ENCODE measurements around the gene IFITM5. TPM values are rescaled to one million over a fixed set of nuclear protein-coding genes. Genes with fewer than 3 reads are reported as not detected.

Gene IFITM5
- total and polyA plus RNA-seq, 2 of the 4 experiments (the other 2 are of a cell fraction) = not detected

DNA sequence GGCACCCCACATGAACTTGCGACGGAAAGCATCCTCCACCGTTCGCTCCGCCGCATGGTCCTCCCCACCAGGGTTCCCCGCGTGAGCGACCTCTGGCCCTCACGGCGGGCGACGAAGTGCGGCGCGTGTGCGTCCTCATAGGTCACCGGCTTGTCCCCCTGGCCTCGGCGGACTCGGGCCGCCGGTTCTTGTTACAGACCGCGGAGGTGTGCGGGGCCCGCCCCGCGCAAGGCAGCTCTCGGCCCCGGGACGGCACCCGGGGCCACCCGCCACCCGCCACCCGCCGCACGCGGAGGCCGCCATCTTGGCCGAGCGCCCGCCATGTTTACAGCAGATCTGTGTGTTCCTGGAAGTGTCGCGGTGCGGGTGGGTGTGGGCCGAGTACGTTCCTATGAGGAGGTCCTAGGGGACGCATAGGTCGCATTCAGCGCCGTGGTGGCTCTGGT, 4.8 kb upstream of the IFITM5 start:
- no peak for TF ChIP-seq RCOR1 (IDR thresholded peaks at IDR 0.05; ENCODE audit: insufficient replicate concordance, low read length)
- no peak for TF ChIP-seq BHLHE40 (IDR thresholded peaks at IDR 0.05; ENCODE audit: low read depth, low read length)
- TF ChIP-seq RFX5 (IDR thresholded peaks at IDR 0.05; ENCODE audit: low read depth, low read length) = no peak
- TF ChIP-seq, protein P1, sequence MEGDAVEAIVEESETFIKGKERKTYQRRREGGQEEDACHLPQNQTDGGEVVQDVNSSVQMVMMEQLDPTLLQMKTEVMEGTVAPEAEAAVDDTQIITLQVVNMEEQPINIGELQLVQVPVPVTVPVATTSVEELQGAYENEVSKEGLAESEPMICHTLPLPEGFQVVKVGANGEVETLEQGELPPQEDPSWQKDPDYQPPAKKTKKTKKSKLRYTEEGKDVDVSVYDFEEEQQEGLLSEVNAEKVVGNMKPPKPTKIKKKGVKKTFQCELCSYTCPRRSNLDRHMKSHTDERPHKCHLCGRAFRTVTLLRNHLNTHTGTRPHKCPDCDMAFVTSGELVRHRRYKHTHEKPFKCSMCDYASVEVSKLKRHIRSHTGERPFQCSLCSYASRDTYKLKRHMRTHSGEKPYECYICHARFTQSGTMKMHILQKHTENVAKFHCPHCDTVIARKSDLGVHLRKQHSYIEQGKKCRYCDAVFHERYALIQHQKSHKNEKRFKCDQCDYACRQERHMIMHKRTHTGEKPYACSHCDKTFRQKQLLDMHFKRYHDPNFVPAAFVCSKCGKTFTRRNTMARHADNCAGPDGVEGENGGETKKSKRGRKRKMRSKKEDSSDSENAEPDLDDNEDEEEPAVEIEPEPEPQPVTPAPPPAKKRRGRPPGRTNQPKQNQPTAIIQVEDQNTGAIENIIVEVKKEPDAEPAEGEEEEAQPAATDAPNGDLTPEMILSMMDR (conservative IDR thresholded peaks at IDR 0.05; ENCODE audit: low read depth, low read length) = no peak
- TF ChIP-seq CHD1 (IDR thresholded peaks at IDR 0.05; ENCODE audit: low read depth, low read length) = no peak
- TF ChIP-seq FOS (IDR thresholded peaks at IDR 0.05; ENCODE audit: low read depth, low read length) = no peak
- no peak for TF ChIP-seq POLR2A (IDR thresholded peaks at IDR 0.05; ENCODE audit: low read depth, low read length)
- TF ChIP-seq, protein P2, sequence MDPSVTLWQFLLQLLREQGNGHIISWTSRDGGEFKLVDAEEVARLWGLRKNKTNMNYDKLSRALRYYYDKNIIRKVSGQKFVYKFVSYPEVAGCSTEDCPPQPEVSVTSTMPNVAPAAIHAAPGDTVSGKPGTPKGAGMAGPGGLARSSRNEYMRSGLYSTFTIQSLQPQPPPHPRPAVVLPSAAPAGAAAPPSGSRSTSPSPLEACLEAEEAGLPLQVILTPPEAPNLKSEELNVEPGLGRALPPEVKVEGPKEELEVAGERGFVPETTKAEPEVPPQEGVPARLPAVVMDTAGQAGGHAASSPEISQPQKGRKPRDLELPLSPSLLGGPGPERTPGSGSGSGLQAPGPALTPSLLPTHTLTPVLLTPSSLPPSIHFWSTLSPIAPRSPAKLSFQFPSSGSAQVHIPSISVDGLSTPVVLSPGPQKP (IDR thresholded peaks at IDR 0.05; ENCODE audit: borderline replicate concordance, low read depth, low read length) = no peak
- TF ChIP-seq MAFK (IDR thresholded peaks at IDR 0.05; ENCODE audit: low read depth, low read length) = no peak
- TF ChIP-seq, protein P3, sequence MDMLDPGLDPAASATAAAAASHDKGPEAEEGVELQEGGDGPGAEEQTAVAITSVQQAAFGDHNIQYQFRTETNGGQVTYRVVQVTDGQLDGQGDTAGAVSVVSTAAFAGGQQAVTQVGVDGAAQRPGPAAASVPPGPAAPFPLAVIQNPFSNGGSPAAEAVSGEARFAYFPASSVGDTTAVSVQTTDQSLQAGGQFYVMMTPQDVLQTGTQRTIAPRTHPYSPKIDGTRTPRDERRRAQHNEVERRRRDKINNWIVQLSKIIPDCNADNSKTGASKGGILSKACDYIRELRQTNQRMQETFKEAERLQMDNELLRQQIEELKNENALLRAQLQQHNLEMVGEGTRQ (IDR thresholded peaks at IDR 0.05; ENCODE audit: low read depth, low read length) = no peak
- no peak for TF ChIP-seq NFE2L2 (IDR thresholded peaks at IDR 0.05; ENCODE audit: low read depth, low read length)
- no peak for TF ChIP-seq RAD21 (IDR thresholded peaks at IDR 0.05; ENCODE audit: low read length)
- TF ChIP-seq CEBPB (IDR thresholded peaks at IDR 0.05; ENCODE audit: low read depth, low read length) = no peak
- no peak for TF ChIP-seq SMC3 (IDR thresholded peaks at IDR 0.05; ENCODE audit: low read depth, low read length)
- no peak for TF ChIP-seq MAZ (IDR thresholded peaks at IDR 0.05; ENCODE audit: borderline replicate concordance, low read depth, low read length)
- dilution Hi-C loops (cut with HindIII; ENCODE audit: low sequenced_read_pairs, unreplicated experiment) (no loop called here), intact Hi-C loops (cut with micrococcal nuclease) (loop anchor here (2.0 kb wide), 1 partner anchor 145 kb away; no protein-coding TSS in a partner anchor), in situ Hi-C loops (cut with MboI; ENCODE audit: low sequenced_read_pairs) (loop anchor here (10.0 kb wide), 2 partner anchors 51 to 151 kb away; partner anchors contain the start of gene PTDSS2)
- Histone ChIP-seq H3K4me3 (ENCODE audit: insufficient read depth, low read depth, low read length) (no peak overlapping the region), H3K14ac (replicated peaks; ENCODE audit: low read depth, low read length) (no peak overlapping the region), H2AK5ac (ENCODE audit: low read depth, low read length) (no peak overlapping the region), H2BK20ac (ENCODE audit: low read depth, low read length) (no peak overlapping the region), H2AFZ (replicated peaks; ENCODE audit: low read length, poor library complexity) (peak overlapping the region; percentile 49), H3K4me2 (ENCODE audit: low read depth, low read length) (no peak overlapping the region), H3K18ac (ENCODE audit: low read depth, low read length) (no peak overlapping the region), H2AK9ac (replicated peaks; ENCODE audit: low read depth, low read length, poor library complexity) (no peak overlapping the region), H4K20me1 (ENCODE audit: insufficient read depth, low read length) (no peaks in the 10 kb centered on the region), H4K8ac (ENCODE audit: low read depth in 2 of 2, low read length in 2 of 2) (no peak overlapping the region), H3K56ac (ENCODE audit: extremely low read depth, insufficient read depth, low read length) (no peak overlapping the region), H2BK5ac (ENCODE audit: low read depth, low read length, poor library complexity, severe bottlenecking) (no peak overlapping the region), H3K27ac (ENCODE audit: insufficient read depth, low read length) (no peak overlapping the region), H3K27me3 (ENCODE audit: control insufficient read depth, insufficient read depth, low read length) (peaks cover 8% of the 10 kb centered on the region), H2BK120ac (ENCODE audit: low read depth, low read length) (no peak overlapping the region), H3K9me1 (ENCODE audit: insufficient read depth, low read length) (no peaks in the 10 kb centered on the region), H4K5ac (ENCODE audit: low read depth, low read length) (no peak overlapping the region), H4K91ac (ENCODE audit: insufficient read depth, low read depth, low read length) (no peak overlapping the region), H3K9me3 (ENCODE audit: control insufficient read depth, insufficient read depth, low read length) (no peaks in the 10 kb centered on the region), H3K4me1 (ENCODE audit: control insufficient read depth, insufficient read depth, low read length) (peaks cover 2% of the 10 kb centered on the region), H3K4ac (ENCODE audit: low read depth, low read length) (no peak overlapping the region), H3K23ac (ENCODE audit: low read depth, low read length) (no peak overlapping the region), H3K79me1 (ENCODE audit: low read depth in 1 of 2, low read length in 2 of 2) (peaks cover 0 to 4% of the 10 kb centered on the region in 2 experiments; a peak in 2 of 4 replicates), H3K36me3 (ENCODE audit: control insufficient read depth, insufficient read depth, low read length) (no peaks in the 10 kb centered on the region; the same call in 1 of the 2 replicates), H3K9ac (ENCODE audit: low read depth, low read length) (no peak overlapping the region), H2BK15ac (ENCODE audit: low read depth, low read length) (no peak overlapping the region)
- ATAC-seq (ENCODE audit: low read depth) = no peak
- DNase-seq = no peak
- BruUV-seq (replicated peaks) = no TSS peak
- ChIA-PET CTCF (interaction anchor here (0.9 kb wide), 1 partner anchor 52 kb away, joined by 3 read pairs; no protein-coding TSS in a partner anchor), POLR2A (ENCODE audit: unreplicated experiment) (interaction anchor here (0.6 kb wide), 1 partner anchor 12 kb away, joined by 12 read pairs; no protein-coding TSS in a partner anchor)
- WGBS, 2 experiments (ENCODE audit: extremely low coverage in 2 of 2, insufficient read length in 1 of 2) = 81% methylated on average over 38 of the region's 52 CpGs; no CpG with 5 or more reads in 1 of the 2 experiments
